Nephron (organoid): ENCODE data around the gene SCAF1.

ENCODE experiments used
- H3K27ac Mint-ChIP-seq, 3 experiments: 2 replicates each; pipeline ENCODE4 v1.8.0; 2020; ENCODE audit warnings: mixed read lengths in 3 of 3, mild to moderate bottlenecking in 2 of 3, moderate library complexity in 1 of 3
- H3K27me3 Mint-ChIP-seq: 2 replicates; pipeline ENCODE4 v1.8.0; 2021; ENCODE audit warnings: low read depth, mild to moderate bottlenecking, moderate library complexity, mixed read lengths
- H3K36me3 Mint-ChIP-seq: 2 replicates; pipeline ENCODE4 v1.8.0; 2020; ENCODE audit warnings: low read depth, mixed read lengths
- H3K4me1 Mint-ChIP-seq: 2 replicates; pipeline ENCODE4 v1.8.0; 2020; ENCODE audit warnings: mixed read lengths
- H3K4me3 Mint-ChIP-seq, 3 experiments: 2 replicates each; pipeline ENCODE4 v1.8.0; 2020; ENCODE audit warnings: mild to moderate bottlenecking in 3 of 3, mixed read lengths in 3 of 3, moderate library complexity in 2 of 3
- H3K9me3 Mint-ChIP-seq: 2 replicates; pipeline ENCODE4 v1.8.0; 2020; ENCODE audit warnings: mixed read lengths
- CTCF ChIP-seq, 3 experiments: fragments of 200-600 bp; sonication (generic); IDR thresholded peaks; one replicate each; pipeline ENCODE4 v1.5.0; 2021; ENCODE audit warnings: antibody characterized with exemption in 3 of 3; ENCODE audit not compliant: unreplicated experiment in 3 of 3

Gene SCAF1

GRCh38 chr19:49690079-49690655, 48.2 kb downstream of the SCAF1 start:
- no peaks in the 10 kb centered on the region for H3K9me3 Mint-ChIP-seq
- no peaks in the 10 kb centered on the region for H3K27me3 Mint-ChIP-seq
- peak in 1 of 3 experiments; percentile 19 for TF ChIP-seq CTCF (IDR thresholded peaks at IDR 0.05; ENCODE audit: unreplicated experiment in 3 of 3)
- peak overlapping the region; percentile 82 to 91 (median 89) for H3K27ac Mint-ChIP-seq
- peak overlapping the region; percentile 83 to 87 (median 85) for H3K4me3 Mint-ChIP-seq
- peaks cover 38% of the 10 kb centered on the region for H3K4me1 Mint-ChIP-seq
- H3K36me3 Mint-ChIP-seq = peaks cover 21% of the 10 kb centered on the region

DNA sequence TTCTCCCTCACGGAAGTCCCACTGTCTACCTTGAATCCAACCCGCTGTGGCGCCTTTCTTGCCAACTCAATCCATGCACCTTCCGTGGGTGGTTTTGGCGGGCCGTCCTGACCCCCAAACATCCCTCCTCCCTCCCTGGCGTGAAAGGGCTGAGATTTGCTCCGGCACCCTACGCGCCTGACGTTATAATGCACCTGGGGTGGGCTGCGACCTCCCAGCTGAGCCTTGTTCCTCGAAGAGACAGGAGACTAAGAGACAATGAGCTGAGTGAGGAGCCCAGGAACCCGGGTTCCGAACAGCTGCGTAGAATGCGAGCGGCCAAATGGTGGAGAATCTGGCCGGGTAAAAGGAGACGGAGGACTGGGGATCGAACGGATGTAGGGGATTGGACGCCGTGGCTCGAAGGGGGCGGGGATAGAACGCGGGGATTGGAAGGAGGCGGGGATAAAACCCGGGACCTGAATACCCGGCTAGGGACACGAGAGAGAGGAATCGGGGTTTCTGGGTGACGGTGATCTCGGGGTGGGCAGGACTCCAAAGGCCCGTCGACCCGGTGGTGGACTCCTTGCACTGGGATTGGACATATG, 48.7 kb downstream of the SCAF1 start, which contains the start of gene CPT1C:
CPT1C (plus strand) TSS at position 461 of the 587 bp plus-strand sequence. CDS start 1,137 bp downstream, outside the sequence.
- peaks cover 37% of the 10 kb centered on the region for H3K4me1 Mint-ChIP-seq
- peaks cover 15% of the 10 kb centered on the region for H3K36me3 Mint-ChIP-seq
- TF ChIP-seq CTCF (IDR thresholded peaks at IDR 0.05; ENCODE audit: unreplicated experiment in 3 of 3) = no peak
- H3K4me3 Mint-ChIP-seq = peak within 1 kb of the TSS; percentile 83 to 87 (median 85)
- peak within 1 kb of the TSS; percentile 82 to 91 (median 89) for H3K27ac Mint-ChIP-seq
- H3K9me3 Mint-ChIP-seq = no peaks in the 10 kb centered on the region
- no peaks in the 10 kb centered on the region for H3K27me3 Mint-ChIP-seq

DNA sequence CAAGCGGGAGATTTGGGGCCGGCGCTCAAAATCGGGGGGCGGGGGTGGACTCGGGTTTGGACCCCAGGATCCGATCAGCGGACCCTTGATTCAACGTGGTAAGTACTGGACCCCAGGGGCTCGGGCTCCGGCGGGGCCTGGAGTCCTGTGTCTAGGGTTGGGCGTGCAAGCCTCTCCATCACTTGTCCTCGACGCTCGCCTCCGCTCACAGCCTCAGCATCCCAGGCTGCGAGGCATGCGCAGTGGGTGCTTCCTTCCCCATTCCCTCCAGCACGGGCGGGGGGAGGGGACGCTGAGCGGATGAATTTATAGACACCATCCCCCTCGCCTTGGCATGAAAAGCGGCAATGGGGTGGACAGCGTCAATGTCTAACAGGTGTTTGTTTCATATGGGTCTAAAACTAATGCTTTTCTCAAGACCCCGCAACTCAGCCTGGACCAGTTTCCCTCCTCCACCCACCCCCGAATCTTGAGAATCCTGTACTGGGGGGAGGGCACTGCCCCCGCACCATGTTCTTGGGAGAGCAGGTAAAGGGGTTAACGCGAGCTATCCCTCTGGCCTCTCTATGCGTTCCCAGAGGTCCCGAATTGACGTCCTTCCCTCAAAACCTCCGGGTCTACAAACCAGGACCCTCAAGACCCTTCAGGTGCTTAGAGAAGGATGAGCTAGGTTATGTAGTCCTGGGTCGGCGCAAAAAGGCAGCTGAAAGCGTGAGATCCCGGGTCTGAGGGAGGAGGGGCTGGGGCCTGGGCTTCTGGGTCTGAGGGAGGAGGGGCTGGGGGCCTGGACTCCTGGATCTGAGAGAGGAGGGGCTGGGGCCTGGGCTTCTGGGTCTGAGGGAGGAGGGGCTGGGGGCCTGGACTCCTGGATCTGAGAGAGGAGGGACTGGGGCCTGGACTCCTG, 49.5 kb downstream of the SCAF1 start:
- TF ChIP-seq CTCF (IDR thresholded peaks at IDR 0.05; ENCODE audit: unreplicated experiment in 3 of 3) = no peak
- H3K4me1 Mint-ChIP-seq = peaks cover 37% of the 10 kb centered on the region
- H3K9me3 Mint-ChIP-seq = no peaks in the 10 kb centered on the region
- peak overlapping the region; percentile 82 to 91 (median 89) for H3K27ac Mint-ChIP-seq
- H3K36me3 Mint-ChIP-seq = peaks cover 12% of the 10 kb centered on the region
- H3K4me3 Mint-ChIP-seq = peak overlapping the region; percentile 83 to 87 (median 85)
- H3K27me3 Mint-ChIP-seq = no peaks in the 10 kb centered on the region

DNA sequence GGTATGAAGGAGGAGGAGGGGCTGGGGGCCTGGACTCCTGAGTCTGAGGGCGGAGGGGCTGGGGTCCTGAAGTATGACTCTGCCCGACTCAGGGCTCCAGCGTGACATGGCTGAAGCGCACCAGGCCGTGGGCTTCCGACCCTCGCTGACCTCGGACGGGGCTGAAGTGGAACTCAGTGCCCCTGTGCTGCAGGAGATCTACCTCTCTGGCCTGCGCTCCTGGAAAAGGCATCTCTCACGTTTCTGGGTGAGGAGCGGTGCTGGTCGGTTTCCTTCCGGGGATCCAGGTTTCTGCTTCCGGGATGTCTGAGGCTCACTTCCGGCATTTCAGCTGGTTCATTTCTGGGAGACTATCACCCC, 50.1 kb downstream of the SCAF1 start:
- no peaks in the 10 kb centered on the region for H3K9me3 Mint-ChIP-seq
- no peaks in the 10 kb centered on the region for H3K27me3 Mint-ChIP-seq
- H3K4me1 Mint-ChIP-seq = peaks cover 37% of the 10 kb centered on the region
- H3K27ac Mint-ChIP-seq = peak overlapping the region in 2 of 3 experiments; percentile 32 to 89
- H3K4me3 Mint-ChIP-seq = peak overlapping the region; percentile 83 to 87 (median 85)
- no peak for TF ChIP-seq CTCF (IDR thresholded peaks at IDR 0.05; ENCODE audit: unreplicated experiment in 3 of 3)
- H3K36me3 Mint-ChIP-seq = peaks cover 14% of the 10 kb centered on the region

DNA sequence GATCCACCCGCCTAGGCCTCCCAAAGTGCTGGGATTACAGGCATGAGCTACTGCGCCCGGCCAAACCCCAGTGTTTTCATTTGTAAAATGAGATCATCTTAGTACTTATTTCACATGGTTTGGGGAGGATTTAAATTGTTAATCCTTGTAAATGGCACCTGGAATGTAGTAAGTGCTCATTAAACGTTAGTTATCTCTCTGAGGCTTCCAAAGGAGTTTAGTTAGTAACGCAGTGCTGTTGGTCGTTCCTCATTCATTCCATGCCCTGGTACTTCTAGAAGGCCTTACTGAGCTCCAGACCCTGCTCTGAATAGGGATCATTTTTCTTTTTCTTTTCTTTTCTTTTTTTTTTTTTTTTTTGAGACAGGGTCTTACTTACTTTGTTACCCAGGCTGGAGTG, 54.1 kb downstream of the SCAF1 start:
- Mint-ChIP-seq H3K4me1 (peaks cover 10% of the 10 kb centered on the region), H3K27me3 (no peaks in the 10 kb centered on the region), H3K9me3 (no peaks in the 10 kb centered on the region), H3K36me3 (peaks cover 12% of the 10 kb centered on the region), H3K27ac (no peak overlapping the region), H3K4me3 (no peak overlapping the region)
- TF ChIP-seq CTCF (IDR thresholded peaks at IDR 0.05; ENCODE audit: unreplicated experiment in 3 of 3) = no peak
